HG02623 (cell line): ENCODE measurements around the gene CFAP65.

Experiments
- ATAC-seq: cut with Tn5 transposase; IDR thresholded peaks from one replicate; pipeline ENCODE4 v1.9.1; 2021; ENCODE audit warnings: moderate library complexity; ENCODE audit not compliant: unreplicated experiment

CFAP65 gene

DNA sequence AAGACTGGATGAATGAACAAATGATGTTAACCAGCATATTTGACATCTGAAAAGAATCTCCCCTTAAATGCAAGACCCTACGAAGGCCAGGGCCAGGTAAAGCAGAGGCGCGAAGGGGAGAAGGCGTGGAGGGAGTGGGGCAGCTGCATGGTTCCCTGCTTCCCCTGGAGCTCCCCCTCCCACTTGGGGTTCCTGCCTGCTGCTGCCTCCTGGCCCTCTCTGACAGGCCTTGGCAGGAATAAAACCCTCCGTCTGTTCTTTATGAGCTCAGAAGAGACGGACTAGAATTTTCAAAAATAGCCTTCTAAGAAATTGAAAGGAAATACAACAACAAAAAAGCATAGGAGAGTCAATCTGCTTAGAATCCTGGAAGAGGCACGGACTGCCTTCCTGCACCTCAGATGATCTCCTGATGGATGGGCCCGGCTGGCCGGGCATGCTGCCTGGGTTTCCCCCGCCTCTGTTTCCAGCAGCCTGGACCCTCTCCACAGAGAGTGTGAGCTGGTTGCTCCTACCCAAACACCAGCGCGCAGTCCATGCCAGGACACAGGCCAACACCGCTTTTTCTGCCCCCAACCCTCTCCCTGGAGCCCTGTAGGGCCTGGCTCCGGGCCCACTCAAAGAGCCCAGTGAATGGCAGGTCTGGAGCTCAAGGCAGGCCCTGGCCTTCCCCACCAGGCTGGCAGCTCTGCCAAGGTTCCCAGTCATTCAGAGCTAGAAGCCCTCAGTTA, 23.9 kb downstream of the CFAP65 start:
- ATAC-seq: no peak

DNA sequence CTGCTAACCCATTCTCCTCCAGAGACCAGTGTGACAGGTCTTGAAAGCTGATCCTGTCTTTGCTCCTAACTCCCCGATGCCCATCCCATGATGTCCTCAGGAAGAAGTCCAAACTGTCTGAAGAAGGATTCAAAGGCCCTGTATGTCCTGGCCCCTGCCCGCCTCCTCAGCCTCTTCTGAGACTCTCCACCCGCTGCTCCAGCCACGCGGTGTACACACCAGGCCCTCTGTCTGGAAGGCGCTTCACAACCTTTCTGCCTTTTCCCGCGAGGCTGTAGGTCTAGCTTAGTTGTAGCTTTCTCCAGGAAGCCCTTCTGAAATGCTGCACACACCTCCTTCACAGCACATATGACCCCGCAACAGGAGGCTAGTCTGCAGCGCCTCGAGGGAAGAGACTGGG, 24.6 kb downstream of the CFAP65 start:
- ATAC-seq: no peak

DNA sequence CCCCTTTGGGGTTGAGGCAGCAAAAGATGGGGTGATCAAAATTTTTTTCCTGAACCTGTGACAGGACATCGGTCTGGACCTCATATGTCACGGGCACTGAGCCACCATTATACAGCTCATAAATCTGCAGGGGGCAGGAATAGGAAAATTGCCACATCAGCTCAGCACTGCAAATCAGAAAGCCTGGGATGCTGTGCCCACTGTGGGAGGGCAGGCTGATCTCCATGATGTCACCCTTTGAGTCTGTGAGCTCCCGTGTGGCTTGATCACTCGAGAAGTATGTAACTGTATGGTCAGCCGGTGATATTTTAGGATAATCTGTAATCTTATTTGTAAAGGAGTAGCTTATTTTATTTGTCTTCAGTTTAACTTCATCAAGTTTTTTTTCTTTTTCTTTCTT, 30.4 kb downstream of the CFAP65 start:
- no peak for ATAC-seq

DNA sequence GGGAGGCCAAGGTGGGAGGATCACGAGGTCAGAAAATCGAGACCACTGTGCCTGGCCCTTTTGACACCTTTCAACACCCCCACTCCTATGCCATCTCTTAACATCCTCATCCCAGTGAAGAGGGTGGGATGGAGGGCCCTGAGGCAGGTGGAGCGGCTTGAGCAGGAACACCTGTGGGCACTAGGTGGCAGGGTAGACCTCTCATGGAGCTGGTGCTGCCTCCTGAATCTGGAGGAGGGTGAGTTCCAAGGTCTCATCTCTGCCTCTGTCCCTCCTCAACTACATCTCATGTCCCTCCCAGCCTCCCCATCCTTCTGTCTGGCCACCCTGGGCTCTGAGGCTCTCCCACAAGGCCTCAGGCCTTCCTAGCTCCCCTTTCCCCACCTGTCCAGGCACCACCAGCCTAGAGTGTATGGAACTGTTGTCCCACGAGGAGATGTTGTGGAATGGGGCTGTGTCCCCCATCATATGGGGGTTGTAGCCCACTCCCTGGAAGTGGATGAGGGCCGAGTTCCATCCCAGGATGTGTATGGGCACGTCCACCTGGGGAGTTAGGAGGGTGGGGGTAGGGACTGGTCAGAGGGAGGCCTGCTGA, 31.1 kb downstream of the CFAP65 start:
- no peak for ATAC-seq

DNA sequence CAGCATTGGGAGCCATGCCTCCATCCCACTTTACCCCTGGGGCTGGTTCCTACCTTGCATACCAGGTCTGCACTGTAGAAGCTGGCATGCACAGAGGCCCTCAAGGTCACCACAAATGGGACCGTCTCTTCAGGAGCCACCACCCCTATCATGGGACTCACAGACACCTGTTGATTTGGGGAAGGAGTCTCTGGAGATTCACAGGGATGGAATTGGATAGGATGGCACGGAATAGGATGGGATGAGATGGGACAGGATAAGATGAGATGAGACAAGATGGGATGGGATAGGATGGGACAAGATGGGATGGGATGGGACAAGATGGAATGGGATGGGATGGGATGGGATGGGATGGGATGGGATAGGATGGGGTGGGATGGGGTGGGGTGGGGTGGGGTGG, 32.0 kb downstream of the CFAP65 start:
- ATAC-seq: no peak

GRCh38 chr2:219003979-219004378, 37.3 kb downstream of the CFAP65 start:
- ATAC-seq: no peak

- ATAC-seq: no peak
These were observed 38.1 kb downstream of the CFAP65 start for GRCh38 chr2:219003267-219003634.

GRCh38 chr2:219002395-219003266, 38.7 kb downstream of the CFAP65 start:
- no peak for ATAC-seq

- no peak for ATAC-seq
These were observed 39.5 kb downstream of the CFAP65 start for GRCh38 chr2:219001577-219002394.

DNA sequence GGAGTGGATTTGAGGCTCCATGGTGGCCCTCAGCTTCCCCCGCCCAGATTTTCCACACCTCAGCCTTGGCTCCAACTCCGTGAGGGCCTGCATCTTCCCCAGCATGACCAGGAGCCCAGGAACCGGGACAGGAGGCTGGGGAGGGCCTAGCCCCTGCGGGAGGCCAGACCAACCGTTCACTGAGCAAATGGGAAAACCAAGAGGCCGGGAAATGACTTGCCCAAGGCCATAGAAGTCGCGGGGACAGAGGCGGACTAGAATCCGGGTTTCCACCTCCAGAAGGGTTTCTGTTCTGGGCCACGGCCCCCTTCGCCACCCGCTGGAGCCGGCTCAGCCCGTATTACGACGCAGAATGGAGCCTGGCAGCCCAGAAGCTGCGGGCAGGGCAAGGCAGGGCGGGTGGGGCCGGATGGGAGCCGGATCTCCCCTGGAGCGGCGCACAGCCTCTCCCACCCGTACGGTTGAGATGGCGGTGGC, 40.2 kb downstream of the CFAP65 start:
- no peak for ATAC-seq

GRCh38 chr2:219000569-219000960, 40.8 kb downstream of the CFAP65 start:
- ATAC-seq: no peak

GRCh38 chr2:218999881-219000568, 41.3 kb downstream of the CFAP65 start:
- ATAC-seq: no peak

DNA sequence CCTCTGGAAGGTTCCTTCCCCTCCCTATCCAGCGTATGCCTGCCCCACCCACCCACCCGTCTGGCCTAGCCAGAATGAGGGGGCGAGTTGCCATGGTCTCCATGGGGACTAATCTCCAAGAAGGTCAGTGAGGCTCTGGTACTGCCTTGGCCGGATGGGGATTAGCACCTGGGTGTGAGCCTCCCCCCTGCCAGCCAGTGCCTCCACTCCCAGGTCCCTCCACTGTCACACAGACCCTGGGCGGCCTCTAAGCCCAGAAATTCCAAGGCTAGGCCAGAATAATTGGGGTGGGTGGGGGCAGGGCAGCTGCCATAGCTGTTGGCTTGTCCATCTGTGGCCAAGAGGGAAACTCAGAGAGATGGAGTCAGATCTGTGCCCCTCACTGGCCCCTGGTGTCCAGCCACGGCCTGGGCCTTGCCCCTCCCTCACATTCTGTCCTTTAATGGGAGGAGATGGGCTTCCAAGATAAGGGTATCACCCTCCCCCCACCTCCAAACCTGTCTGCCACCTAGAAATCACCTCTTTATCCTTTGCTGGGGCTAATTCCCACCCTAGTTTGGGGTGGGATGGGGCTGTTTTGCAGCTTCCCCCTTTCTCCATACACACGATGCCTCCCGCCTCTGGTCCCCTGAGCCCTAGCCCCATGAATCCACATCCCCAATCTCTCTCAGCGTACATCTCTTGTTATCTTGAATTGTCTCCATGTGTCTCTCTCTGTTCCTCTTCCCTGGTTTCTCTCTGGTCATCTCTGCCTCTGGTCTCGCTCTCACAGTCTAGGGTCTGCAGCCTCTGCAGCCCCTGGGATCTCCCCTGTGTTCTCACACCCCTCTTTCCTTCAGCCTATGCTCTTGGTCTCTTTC, 42.1 kb downstream of the CFAP65 start:
- no peak for ATAC-seq

GRCh38 chr2:218998414-218999002, 42.8 kb downstream of the CFAP65 start:
- ATAC-seq: no peak

- ATAC-seq: no peak
These were observed 43.6 kb downstream of the CFAP65 start for GRCh38 chr2:218997731-218998130.

DNA sequence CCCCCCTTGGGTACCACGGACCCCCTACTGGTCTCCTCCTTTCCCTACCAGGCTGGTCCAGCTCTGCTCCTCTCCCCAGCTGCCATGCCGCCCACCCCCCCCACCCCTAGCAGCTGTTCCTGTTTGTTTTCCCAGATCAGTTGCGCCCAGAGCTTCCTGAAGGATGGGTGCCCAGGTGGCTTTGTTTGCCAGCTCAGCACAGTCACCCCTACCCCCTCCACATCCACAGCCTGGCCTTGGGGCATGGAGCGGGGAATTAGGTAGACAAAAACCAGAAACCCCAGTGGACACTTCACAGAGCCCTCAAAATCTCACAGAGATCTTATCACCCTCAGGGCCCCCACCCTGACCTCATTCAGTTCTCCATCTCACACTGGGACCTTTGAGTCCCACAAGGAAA, 44.4 kb downstream of the CFAP65 start:
- ATAC-seq: no peak

GRCh38 chr2:218995972-218996711, 45.2 kb downstream of the CFAP65 start:
- ATAC-seq: no peak

GRCh38 chr2:218995561-218995960, 45.8 kb downstream of the CFAP65 start:
- no peak for ATAC-seq
